H1 (cell line): Measurements from ENCODE around the gene UQCR10. TPM values are rescaled to one million over a fixed set of nuclear protein-coding genes. Genes with fewer than 3 reads are reported as not detected.

Experiments
- polyA plus RNA-seq, 7 experiments: library from polyadenylated mRNA; depleted of rRNA in 3 of 7; stranded (reverse) in 5 of 7; unstranded in 2 of 7; fragments of >200 nt in 5 of 7; fragments of 200-250 nt in 2 of 7; gene quantifications; 1 replicate in 5 of 7; 2 replicates in 1 of 7; 4 replicates in 1 of 7; pipeline versions ENCODE4 v1.2.1 to v1.2.3, GENCODE V29; 2011 to 2013; ENCODE audit warnings: missing spikeins in 2 of 7, mixed read lengths in 2 of 7
- small RNA-seq: library from polyadenylated mRNA; stranded (forward); fragments of <200 nt; extraction: miRNeasy Mini kit (QIAGEN cat#:217004); gene quantifications from one replicate; pipeline ENCODE3, GENCODE V24; 2013; ENCODE audit not compliant: insufficient read depth
- total RNA-seq: library from RNA; stranded (reverse); fragmentation: NEBNext Ultra II Directional; extraction: Animal tissue kit (Norgen Biotek cat#: 25700); gene quantifications from 2 replicates; pipeline ENCODE4 v1.2.1, GENCODE V29; 2021

The UQCR10 gene
- total and polyA plus RNA-seq, 2 of the 8 experiments (the other 6 are each of a cell fraction or from before 2014, with no cell fraction given) = 102 to 260 TPM

Small RNA genes within 50 kb of the gene (small RNA-seq; reads per million reads assigned to genes)
- not detected for gene RF00019

Other genes with a start within 250 kb of the UQCR10 start
- 61.5 and 65.7 TPM in 2 replicates for gene THOC5, start 213.6 kb upstream of the UQCR10 start, total RNA-seq
- gene THOC5, start 213.6 kb upstream of the UQCR10 start, polyA plus RNA-seq (2011; rRNA removed) = 27.7 and 30.3 TPM in 2 replicates
- gene NIPSNAP1, start 186.3 kb upstream of the UQCR10 start, total RNA-seq = 165 and 167 TPM in 2 replicates
- 128 and 133 TPM in 2 replicates for gene NIPSNAP1, start 186.3 kb upstream of the UQCR10 start, polyA plus RNA-seq (2011; rRNA removed)
- 53.6 and 54.9 TPM in 2 replicates for gene NF2, start 163.7 kb upstream of the UQCR10 start, total RNA-seq
- 17.6 and 18.3 TPM in 2 replicates for gene NF2, start 163.7 kb upstream of the UQCR10 start, polyA plus RNA-seq (2011; rRNA removed)
- gene CABP7, start 47.4 kb upstream of the UQCR10 start, total RNA-seq = 0.20 and 0.34 TPM in 2 replicates
- 0.36 and 1.0 TPM in 2 replicates for gene CABP7, start 47.4 kb upstream of the UQCR10 start, polyA plus RNA-seq (2011; rRNA removed)
- gene ZMAT5, start 362 bp upstream of the UQCR10 start, total RNA-seq = 13.8 and 14.0 TPM in 2 replicates
- 35.6 and 38.3 TPM in 2 replicates for gene ZMAT5, start 362 bp upstream of the UQCR10 start, polyA plus RNA-seq (2011; rRNA removed)
- 35.8 and 35.9 TPM in 2 replicates for gene ASCC2, start 70.9 kb downstream of the UQCR10 start, total RNA-seq
- gene ASCC2, start 70.9 kb downstream of the UQCR10 start, polyA plus RNA-seq (2011; rRNA removed) = 35.0 and 40.4 TPM in 2 replicates
- gene MTMR3, start 115.8 kb downstream of the UQCR10 start, total RNA-seq = 18.5 and 20.2 TPM in 2 replicates
- gene MTMR3, start 115.8 kb downstream of the UQCR10 start, polyA plus RNA-seq (2011; rRNA removed) = 16.9 and 23.4 TPM in 2 replicates